ENCODE results near the gene RPL34.

RPL34 gene

DNA sequence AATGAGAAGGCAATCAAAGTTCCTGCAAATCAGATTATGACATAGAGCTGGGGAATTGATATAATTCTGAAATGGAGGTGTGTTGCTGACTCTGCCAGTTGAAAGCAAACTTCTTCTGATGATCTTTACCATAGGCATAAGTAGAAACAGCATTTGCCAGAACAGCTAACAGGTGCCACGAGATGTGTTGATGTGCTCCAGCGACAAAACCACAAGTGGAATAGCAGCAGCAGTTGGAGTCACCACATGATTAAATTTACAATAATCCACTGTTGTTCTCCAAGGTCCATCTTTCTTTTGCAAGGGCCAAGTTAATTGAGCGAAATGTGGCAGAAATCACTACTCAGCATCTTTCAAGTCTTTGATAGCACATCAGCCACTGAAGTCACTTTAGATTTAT lies 26.3 kb downstream of the RPL34 start (continued):
- TF ChIP-seq, protein P1, sequence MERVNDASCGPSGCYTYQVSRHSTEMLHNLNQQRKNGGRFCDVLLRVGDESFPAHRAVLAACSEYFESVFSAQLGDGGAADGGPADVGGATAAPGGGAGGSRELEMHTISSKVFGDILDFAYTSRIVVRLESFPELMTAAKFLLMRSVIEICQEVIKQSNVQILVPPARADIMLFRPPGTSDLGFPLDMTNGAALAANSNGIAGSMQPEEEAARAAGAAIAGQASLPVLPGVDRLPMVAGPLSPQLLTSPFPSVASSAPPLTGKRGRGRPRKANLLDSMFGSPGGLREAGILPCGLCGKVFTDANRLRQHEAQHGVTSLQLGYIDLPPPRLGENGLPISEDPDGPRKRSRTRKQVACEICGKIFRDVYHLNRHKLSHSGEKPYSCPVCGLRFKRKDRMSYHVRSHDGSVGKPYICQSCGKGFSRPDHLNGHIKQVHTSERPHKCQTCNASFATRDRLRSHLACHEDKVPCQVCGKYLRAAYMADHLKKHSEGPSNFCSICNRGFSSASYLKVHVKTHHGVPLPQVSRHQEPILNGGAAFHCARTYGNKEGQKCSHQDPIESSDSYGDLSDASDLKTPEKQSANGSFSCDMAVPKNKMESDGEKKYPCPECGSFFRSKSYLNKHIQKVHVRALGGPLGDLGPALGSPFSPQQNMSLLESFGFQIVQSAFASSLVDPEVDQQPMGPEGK (CRISPR knock-in tag; IDR thresholded peaks at IDR 0.05; ENCODE audit: borderline replicate concordance) = no peak
- TF ChIP-seq ZC3H10 (CRISPR knock-in tag; IDR thresholded peaks at IDR 0.05) (no peak), ZFP30 (CRISPR knock-in tag; IDR thresholded peaks at IDR 0.05) (no peak), ZFP3 (CRISPR knock-in tag; IDR thresholded peaks at IDR 0.05) (no peak), BACH2 (CRISPR knock-in tag; IDR thresholded peaks at IDR 0.05; ENCODE audit: borderline replicate concordance) (no peak), OSR1 (CRISPR knock-in tag; IDR thresholded peaks at IDR 0.05) (no peak)

DNA sequence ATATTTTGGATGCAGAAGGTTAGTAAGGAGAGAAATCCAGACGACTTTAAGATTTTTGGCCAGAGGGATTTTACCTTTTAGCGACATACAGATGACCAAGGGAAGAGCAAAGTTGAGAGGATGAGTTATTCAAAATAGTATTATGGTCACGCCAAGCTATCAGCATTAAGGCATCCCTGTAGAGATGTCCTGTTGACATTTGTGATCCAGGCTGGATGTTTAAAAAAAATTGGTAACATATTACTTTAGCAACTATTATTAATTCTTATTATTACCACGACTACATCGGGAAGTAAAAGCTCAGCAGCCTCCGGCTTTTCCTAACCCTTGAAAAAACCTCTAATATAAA lies 29.5 kb downstream of the RPL34 start:
- peak; percentile 40 for ATAC-seq
- TF ChIP-seq PPARA (CRISPR knock-in tag; IDR thresholded peaks at IDR 0.05; ENCODE audit: borderline replicate concordance) (no peak), ZFP3 (CRISPR knock-in tag; IDR thresholded peaks at IDR 0.05) (no peak), ZC3H10 (CRISPR knock-in tag; IDR thresholded peaks at IDR 0.05) (no peak)
- TF ChIP-seq, protein P2, sequence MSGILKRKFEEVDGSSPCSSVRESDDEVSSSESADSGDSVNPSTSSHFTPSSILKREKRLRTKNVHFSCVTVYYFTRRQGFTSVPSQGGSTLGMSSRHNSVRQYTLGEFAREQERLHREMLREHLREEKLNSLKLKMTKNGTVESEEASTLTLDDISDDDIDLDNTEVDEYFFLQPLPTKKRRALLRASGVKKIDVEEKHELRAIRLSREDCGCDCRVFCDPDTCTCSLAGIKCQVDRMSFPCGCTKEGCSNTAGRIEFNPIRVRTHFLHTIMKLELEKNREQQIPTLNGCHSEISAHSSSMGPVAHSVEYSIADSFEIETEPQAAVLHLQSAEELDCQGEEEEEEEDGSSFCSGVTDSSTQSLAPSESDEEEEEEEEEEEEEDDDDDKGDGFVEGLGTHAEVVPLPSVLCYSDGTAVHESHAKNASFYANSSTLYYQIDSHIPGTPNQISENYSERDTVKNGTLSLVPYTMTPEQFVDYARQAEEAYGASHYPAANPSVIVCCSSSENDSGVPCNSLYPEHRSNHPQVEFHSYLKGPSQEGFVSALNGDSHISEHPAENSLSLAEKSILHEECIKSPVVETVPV (CRISPR knock-in tag; IDR thresholded peaks at IDR 0.05) = no peak
- TF ChIP-seq, protein P3, sequence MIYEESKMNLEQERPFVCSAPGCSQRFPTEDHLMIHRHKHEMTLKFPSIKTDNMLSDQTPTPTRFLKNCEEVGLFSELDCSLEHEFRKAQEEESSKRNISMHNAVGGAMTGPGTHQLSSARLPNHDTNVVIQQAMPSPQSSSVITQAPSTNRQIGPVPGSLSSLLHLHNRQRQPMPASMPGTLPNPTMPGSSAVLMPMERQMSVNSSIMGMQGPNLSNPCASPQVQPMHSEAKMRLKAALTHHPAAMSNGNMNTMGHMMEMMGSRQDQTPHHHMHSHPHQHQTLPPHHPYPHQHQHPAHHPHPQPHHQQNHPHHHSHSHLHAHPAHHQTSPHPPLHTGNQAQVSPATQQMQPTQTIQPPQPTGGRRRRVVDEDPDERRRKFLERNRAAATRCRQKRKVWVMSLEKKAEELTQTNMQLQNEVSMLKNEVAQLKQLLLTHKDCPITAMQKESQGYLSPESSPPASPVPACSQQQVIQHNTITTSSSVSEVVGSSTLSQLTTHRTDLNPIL (CRISPR knock-in tag; IDR thresholded peaks at IDR 0.05; ENCODE audit: low read depth) = no peak

DNA sequence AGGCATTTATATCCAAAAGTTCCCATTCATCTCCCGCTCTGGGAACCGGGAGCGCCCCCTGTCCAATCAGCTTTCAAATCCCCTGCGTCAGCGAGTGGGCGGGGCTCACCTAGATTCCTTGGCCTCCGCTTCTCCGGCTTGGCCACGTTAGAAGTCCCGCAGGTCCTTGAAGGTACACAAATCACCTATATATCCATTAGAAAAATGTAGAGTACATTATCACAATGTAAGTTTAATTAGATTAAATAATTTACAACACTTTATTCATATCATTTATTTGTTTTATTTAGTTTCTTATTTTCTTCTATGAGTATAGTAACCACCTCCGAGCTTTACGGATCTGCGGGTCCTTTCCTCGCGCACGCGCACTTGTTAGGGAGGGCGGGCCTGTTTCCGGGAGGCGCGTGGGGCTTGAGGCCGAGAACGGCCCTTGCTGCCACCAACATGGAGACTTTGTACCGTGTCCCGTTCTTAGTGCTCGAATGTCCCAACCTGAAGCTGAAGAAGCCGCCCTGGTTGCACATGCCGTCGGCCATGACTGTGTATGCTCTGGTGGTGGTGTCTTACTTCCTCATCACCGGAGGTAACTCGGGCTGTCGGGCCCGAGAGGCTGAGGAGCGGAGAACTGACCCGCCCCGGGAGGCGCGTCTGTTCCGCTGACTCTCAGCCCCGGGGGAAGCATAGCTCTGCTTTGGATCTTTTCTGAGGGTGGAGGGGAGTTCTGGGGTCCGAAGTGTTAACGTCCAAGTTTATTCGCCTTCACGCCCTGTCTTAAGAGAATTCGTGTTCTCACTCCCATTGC lies 30.0 kb downstream of the RPL34 start, which contains the start of gene OSTC:
Gene OSTC (plus strand): TSS at position 388 of the 802 bp plus-strand sequence. CDS start 57 bp downstream, at position 445.
- no peak for TF ChIP-seq SNAI2 (CRISPR knock-in tag; IDR thresholded peaks at IDR 0.05)
- TF ChIP-seq TOX (CRISPR knock-in tag; IDR thresholded peaks at IDR 0.05; ENCODE audit: borderline replicate concordance) = no peak
- no peak for TF ChIP-seq RARB (CRISPR knock-in tag; IDR thresholded peaks at IDR 0.05)
- no peak for TF ChIP-seq ARNTL (CRISPR knock-in tag; IDR thresholded peaks at IDR 0.05; ENCODE audit: borderline replicate concordance, low read depth)
- TF ChIP-seq TCF4 (CRISPR knock-in tag; IDR thresholded peaks at IDR 0.05; ENCODE audit: borderline replicate concordance) = no peak
- TF ChIP-seq OSR1 (CRISPR knock-in tag; IDR thresholded peaks at IDR 0.05) = no peak
- TF ChIP-seq ZNF70 (CRISPR knock-in tag; IDR thresholded peaks at IDR 0.05) = no peak
- no peak for TF ChIP-seq CSDC2 (CRISPR knock-in tag; IDR thresholded peaks at IDR 0.05)
- no peak for TF ChIP-seq ZFP3 (CRISPR knock-in tag; IDR thresholded peaks at IDR 0.05)
- TF ChIP-seq, protein P1 (CRISPR knock-in tag; IDR thresholded peaks at IDR 0.05; ENCODE audit: borderline replicate concordance) = no peak
- no peak for TF ChIP-seq ZC3H10 (CRISPR knock-in tag; IDR thresholded peaks at IDR 0.05)
- TF ChIP-seq GLIS3 (CRISPR knock-in tag; IDR thresholded peaks at IDR 0.05) = no peak
- no peak for TF ChIP-seq ISL1 (CRISPR knock-in tag; IDR thresholded peaks at IDR 0.05)
- ATAC-seq = peak; percentile 93

DNA sequence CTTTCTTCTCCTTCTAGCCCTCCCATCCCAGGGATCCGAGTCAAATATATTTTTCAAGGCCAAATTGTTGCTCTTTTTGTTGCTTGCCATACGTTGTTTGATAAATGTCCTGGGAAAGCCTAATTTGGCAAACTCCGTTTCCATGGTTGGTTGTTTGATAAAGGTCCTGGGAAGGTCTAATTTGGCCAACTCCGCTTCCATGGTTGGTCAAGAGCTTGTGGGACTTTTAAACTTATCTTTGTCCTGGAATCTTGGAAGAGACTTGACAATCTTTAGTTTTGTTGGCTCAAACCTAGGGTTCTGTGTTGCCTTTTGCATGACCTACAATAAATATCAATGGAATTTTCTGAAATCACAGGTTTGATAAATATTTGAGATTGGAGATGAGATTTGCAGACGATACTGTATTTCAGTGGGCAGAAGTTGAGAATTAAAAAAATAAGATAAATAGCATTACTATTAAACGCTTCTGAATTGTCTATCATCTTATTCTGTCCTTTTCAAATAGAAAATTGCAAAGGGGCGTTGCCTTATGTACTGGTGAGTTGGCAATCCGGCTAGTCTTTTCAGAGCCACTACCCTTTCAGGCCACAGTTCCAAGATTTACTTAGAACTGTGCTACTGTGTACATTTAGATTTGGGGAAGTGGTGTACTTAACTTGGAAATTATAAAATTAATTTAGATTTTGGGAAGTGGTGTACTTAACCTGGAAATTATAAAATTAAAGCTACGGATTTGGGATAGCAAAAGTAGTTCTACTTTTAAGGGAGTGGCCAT lies 30.8 kb downstream of the RPL34 start:
- TF ChIP-seq, protein P4, sequence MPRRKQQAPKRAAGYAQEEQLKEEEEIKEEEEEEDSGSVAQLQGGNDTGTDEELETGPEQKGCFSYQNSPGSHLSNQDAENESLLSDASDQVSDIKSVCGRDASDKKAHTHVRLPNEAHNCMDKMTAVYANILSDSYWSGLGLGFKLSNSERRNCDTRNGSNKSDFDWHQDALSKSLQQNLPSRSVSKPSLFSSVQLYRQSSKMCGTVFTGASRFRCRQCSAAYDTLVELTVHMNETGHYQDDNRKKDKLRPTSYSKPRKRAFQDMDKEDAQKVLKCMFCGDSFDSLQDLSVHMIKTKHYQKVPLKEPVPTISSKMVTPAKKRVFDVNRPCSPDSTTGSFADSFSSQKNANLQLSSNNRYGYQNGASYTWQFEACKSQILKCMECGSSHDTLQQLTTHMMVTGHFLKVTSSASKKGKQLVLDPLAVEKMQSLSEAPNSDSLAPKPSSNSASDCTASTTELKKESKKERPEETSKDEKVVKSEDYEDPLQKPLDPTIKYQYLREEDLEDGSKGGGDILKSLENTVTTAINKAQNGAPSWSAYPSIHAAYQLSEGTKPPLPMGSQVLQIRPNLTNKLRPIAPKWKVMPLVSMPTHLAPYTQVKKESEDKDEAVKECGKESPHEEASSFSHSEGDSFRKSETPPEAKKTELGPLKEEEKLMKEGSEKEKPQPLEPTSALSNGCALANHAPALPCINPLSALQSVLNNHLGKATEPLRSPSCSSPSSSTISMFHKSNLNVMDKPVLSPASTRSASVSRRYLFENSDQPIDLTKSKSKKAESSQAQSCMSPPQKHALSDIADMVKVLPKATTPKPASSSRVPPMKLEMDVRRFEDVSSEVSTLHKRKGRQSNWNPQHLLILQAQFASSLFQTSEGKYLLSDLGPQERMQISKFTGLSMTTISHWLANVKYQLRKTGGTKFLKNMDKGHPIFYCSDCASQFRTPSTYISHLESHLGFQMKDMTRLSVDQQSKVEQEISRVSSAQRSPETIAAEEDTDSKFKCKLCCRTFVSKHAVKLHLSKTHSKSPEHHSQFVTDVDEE (CRISPR knock-in tag; IDR thresholded peaks at IDR 0.05) = no peak
- TF ChIP-seq ZNF565 (CRISPR knock-in tag; conservative IDR thresholded peaks at IDR 0.05; ENCODE audit: low read depth) = no peak
- TF ChIP-seq ISL1 (CRISPR knock-in tag; IDR thresholded peaks at IDR 0.05) = no peak
- no peak for TF ChIP-seq ZNF8 (CRISPR knock-in tag; IDR thresholded peaks at IDR 0.05)
- TF ChIP-seq OSR1 (CRISPR knock-in tag; IDR thresholded peaks at IDR 0.05) = no peak
- TF ChIP-seq BACH2 (CRISPR knock-in tag; IDR thresholded peaks at IDR 0.05; ENCODE audit: borderline replicate concordance) = no peak
- TF ChIP-seq SNAI2 (CRISPR knock-in tag; IDR thresholded peaks at IDR 0.05) = no peak
- peak; percentile 73 for ATAC-seq

Measured in SK-N-SH treated with all-trans-retinoic acid at 6 μM for 48 hours (cell line).